ENCODE measurements around the gene L2HGDH. TPM values are rescaled to one million over a fixed set of nuclear protein-coding genes. Genes with fewer than 3 reads are reported as not detected.

The L2HGDH gene
- total RNA-seq, 1 experiment from 2014 or later, result 24.0 TPM

GRCh38 chr14:50360093-50360492 is 48.1 kb upstream of the L2HGDH start (continued):
- TF ChIP-seq ZNF532 (CRISPR knock-in tag; IDR thresholded peaks at IDR 0.05; ENCODE audit: borderline replicate concordance) (no peak), EMX1 (CRISPR knock-in tag; IDR thresholded peaks at IDR 0.05) (no peak)
- TF ChIP-seq, protein P1, sequence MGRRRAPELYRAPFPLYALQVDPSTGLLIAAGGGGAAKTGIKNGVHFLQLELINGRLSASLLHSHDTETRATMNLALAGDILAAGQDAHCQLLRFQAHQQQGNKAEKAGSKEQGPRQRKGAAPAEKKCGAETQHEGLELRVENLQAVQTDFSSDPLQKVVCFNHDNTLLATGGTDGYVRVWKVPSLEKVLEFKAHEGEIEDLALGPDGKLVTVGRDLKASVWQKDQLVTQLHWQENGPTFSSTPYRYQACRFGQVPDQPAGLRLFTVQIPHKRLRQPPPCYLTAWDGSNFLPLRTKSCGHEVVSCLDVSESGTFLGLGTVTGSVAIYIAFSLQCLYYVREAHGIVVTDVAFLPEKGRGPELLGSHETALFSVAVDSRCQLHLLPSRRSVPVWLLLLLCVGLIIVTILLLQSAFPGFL (CRISPR knock-in tag; IDR thresholded peaks at IDR 0.05; ENCODE audit: borderline replicate concordance), result no peak
- TF ChIP-seq, protein P2, sequence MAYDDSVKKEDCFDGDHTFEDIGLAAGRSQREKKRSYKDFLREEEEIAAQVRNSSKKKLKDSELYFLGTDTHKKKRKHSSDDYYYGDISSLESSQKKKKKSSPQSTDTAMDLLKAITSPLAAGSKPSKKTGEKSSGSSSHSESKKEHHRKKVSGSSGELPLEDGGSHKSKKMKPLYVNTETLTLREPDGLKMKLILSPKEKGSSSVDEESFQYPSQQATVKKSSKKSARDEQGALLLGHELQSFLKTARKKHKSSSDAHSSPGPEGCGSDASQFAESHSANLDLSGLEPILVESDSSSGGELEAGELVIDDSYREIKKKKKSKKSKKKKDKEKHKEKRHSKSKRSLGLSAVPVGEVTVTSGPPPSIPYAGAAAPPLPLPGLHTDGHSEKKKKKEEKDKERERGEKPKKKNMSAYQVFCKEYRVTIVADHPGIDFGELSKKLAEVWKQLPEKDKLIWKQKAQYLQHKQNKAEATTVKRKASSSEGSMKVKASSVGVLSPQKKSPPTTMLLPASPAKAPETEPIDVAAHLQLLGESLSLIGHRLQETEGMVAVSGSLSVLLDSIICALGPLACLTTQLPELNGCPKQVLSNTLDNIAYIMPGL (CRISPR knock-in tag; IDR thresholded peaks at IDR 0.05), result no peak

- ATAC-seq, result no peak
- Mint-ChIP-seq H3K4me3 (no peak overlapping the region), H3K36me3 (no peaks in the 10 kb centered on the region), H3K4me1 (0 out of 2 replicates have a peak, but pooled peaks cover 2% of the 10 kb centered on the region), H3K27ac (no peak overlapping the region), H3K9me3 (peaks cover 7% of the 10 kb centered on the region), H3K27me3 (ENCODE audit: low read depth) (no peaks in the 10 kb centered on the region)
- CTCF ChIA-PET, result interaction anchor here (0.7 to 1.0 kb wide), 3 partner anchors 9 to 39 kb away, joined by 3 read pairs; no protein-coding TSS in a partner anchor
- no peak for DNase-seq (ENCODE audit: low spot score)
- POLR2A ChIA-PET, result no interaction called here
- TF ChIP-seq TEAD1 (CRISPR knock-in tag; IDR thresholded peaks at IDR 0.05) (no peak), ZNF263 (CRISPR knock-in tag; IDR thresholded peaks at IDR 0.05; ENCODE audit: low read depth) (no peak), ZNF423 (CRISPR knock-in tag; IDR thresholded peaks at IDR 0.05) (no peak), SMAD3 (CRISPR knock-in tag; IDR thresholded peaks at IDR 0.05; ENCODE audit: borderline replicate concordance) (no peak), ZNF138 (CRISPR knock-in tag; conservative IDR thresholded peaks at IDR 0.05) (no peak), GABPB1 (CRISPR knock-in tag; IDR thresholded peaks at IDR 0.05) (no peak), ATF1 (CRISPR knock-in tag; IDR thresholded peaks at IDR 0.05) (no peak), STAT6 (CRISPR knock-in tag; conservative IDR thresholded peaks at IDR 0.05; ENCODE audit: low read depth) (no peak), ATF2 (CRISPR knock-in tag; IDR thresholded peaks at IDR 0.05; ENCODE audit: borderline replicate concordance, low read depth) (no peak), TP53 (CRISPR knock-in tag; IDR thresholded peaks at IDR 0.05) (no peak), HMGA2 (CRISPR knock-in tag; IDR thresholded peaks at IDR 0.05) (no peak)
- TF ChIP-seq, protein P3, sequence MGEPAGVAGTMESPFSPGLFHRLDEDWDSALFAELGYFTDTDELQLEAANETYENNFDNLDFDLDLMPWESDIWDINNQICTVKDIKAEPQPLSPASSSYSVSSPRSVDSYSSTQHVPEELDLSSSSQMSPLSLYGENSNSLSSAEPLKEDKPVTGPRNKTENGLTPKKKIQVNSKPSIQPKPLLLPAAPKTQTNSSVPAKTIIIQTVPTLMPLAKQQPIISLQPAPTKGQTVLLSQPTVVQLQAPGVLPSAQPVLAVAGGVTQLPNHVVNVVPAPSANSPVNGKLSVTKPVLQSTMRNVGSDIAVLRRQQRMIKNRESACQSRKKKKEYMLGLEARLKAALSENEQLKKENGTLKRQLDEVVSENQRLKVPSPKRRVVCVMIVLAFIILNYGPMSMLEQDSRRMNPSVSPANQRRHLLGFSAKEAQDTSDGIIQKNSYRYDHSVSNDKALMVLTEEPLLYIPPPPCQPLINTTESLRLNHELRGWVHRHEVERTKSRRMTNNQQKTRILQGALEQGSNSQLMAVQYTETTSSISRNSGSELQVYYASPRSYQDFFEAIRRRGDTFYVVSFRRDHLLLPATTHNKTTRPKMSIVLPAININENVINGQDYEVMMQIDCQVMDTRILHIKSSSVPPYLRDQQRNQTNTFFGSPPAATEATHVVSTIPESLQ (CRISPR knock-in tag; IDR thresholded peaks at IDR 0.05), result no peak
- TF ChIP-seq, protein P4, sequence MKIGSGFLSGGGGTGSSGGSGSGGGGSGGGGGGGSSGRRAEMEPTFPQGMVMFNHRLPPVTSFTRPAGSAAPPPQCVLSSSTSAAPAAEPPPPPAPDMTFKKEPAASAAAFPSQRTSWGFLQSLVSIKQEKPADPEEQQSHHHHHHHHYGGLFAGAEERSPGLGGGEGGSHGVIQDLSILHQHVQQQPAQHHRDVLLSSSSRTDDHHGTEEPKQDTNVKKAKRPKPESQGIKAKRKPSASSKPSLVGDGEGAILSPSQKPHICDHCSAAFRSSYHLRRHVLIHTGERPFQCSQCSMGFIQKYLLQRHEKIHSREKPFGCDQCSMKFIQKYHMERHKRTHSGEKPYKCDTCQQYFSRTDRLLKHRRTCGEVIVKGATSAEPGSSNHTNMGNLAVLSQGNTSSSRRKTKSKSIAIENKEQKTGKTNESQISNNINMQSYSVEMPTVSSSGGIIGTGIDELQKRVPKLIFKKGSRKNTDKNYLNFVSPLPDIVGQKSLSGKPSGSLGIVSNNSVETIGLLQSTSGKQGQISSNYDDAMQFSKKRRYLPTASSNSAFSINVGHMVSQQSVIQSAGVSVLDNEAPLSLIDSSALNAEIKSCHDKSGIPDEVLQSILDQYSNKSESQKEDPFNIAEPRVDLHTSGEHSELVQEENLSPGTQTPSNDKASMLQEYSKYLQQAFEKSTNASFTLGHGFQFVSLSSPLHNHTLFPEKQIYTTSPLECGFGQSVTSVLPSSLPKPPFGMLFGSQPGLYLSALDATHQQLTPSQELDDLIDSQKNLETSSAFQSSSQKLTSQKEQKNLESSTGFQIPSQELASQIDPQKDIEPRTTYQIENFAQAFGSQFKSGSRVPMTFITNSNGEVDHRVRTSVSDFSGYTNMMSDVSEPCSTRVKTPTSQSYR (CRISPR knock-in tag; IDR thresholded peaks at IDR 0.05), result no peak
- TF ChIP-seq, protein P5, sequence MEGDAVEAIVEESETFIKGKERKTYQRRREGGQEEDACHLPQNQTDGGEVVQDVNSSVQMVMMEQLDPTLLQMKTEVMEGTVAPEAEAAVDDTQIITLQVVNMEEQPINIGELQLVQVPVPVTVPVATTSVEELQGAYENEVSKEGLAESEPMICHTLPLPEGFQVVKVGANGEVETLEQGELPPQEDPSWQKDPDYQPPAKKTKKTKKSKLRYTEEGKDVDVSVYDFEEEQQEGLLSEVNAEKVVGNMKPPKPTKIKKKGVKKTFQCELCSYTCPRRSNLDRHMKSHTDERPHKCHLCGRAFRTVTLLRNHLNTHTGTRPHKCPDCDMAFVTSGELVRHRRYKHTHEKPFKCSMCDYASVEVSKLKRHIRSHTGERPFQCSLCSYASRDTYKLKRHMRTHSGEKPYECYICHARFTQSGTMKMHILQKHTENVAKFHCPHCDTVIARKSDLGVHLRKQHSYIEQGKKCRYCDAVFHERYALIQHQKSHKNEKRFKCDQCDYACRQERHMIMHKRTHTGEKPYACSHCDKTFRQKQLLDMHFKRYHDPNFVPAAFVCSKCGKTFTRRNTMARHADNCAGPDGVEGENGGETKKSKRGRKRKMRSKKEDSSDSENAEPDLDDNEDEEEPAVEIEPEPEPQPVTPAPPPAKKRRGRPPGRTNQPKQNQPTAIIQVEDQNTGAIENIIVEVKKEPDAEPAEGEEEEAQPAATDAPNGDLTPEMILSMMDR (IDR thresholded peaks at IDR 0.05), result no peak
These were observed 47.6 kb upstream of the L2HGDH start for GRCh38 chr14:50359631-50360030.

Measured in WTC11 (cell line).